Osteocyte (in vitro differentiated cells): Measurements from ENCODE around the gene SH3RF1. TPM values are rescaled to one million over a fixed set of nuclear protein-coding genes. Genes with fewer than 3 reads are reported as not detected.

Source experiments
- DNase-seq: peaks from one replicate; pipeline ENCODE4 v3.0.0; 2021; ENCODE audit warnings: mixed read lengths; ENCODE audit not compliant: unreplicated experiment; ENCODE audit errors: extremely low spot score
- H3K27ac Mint-ChIP-seq: one replicate; pipeline ENCODE4 v1.8.0; 2021; ENCODE audit warnings: mild to moderate bottlenecking, mixed read lengths; ENCODE audit not compliant: unreplicated experiment
- H3K27me3 Mint-ChIP-seq: one replicate; pipeline ENCODE4 v1.8.0; 2021; ENCODE audit warnings: mixed read lengths; ENCODE audit not compliant: unreplicated experiment
- H3K36me3 Mint-ChIP-seq: one replicate; pipeline ENCODE4 v1.8.0; 2021; ENCODE audit warnings: mixed read lengths; ENCODE audit not compliant: unreplicated experiment
- H3K4me1 Mint-ChIP-seq: one replicate; pipeline ENCODE4 v1.8.0; 2021; ENCODE audit warnings: mixed read lengths; ENCODE audit not compliant: unreplicated experiment
- H3K4me3 Mint-ChIP-seq: one replicate; pipeline ENCODE4 v1.8.0; 2021; ENCODE audit warnings: mild to moderate bottlenecking, moderate library complexity, mixed read lengths; ENCODE audit not compliant: unreplicated experiment
- H3K9me3 Mint-ChIP-seq: one replicate; pipeline ENCODE4 v1.8.0; 2021; ENCODE audit warnings: mixed read lengths; ENCODE audit not compliant: unreplicated experiment
- CTCF ChIP-seq: fragments of 200-600 bp; sonication (generic); IDR thresholded peaks from 2 replicates; pipeline ENCODE4 v1.5.0; 2021; ENCODE audit warnings: antibody characterized with exemption, mild to moderate bottlenecking, moderate library complexity
- total RNA-seq: library from RNA; stranded (reverse); gene quantifications from 2 replicates; pipeline ENCODE4 v1.2.1, GENCODE V29; 2021

SH3RF1 gene
- total RNA-seq, 1 donor from 2014 or later, result 31.8 TPM

GRCh38 chr4:169116270-169116901 is 154.4 kb downstream of the SH3RF1 start:
- DNase-seq, result no peak
- Mint-ChIP-seq H3K4me1 (peaks cover 24% of the 10 kb centered on the region), H3K36me3 (peaks cover 59% of the 10 kb centered on the region), H3K4me3 (no peak overlapping the region), H3K9me3 (no peaks in the 10 kb centered on the region), H3K27me3 (no peaks in the 10 kb centered on the region), H3K27ac (peak overlapping the region; percentile 89)
- TF ChIP-seq CTCF, result no peak

- no peak overlapping the region for H3K4me3 Mint-ChIP-seq
- TF ChIP-seq CTCF, result peak; percentile 51
- H3K36me3 Mint-ChIP-seq, result peaks cover 54% of the 10 kb centered on the region
Observed at GRCh38 chr4:169115897-169116254, 154.9 kb downstream of the SH3RF1 start.

GRCh38 chr4:169115144-169115896 is 155.4 kb downstream of the SH3RF1 start:
- peak overlapping the region; percentile 89 for H3K27ac Mint-ChIP-seq
- peaks cover 24% of the 10 kb centered on the region for H3K4me1 Mint-ChIP-seq
- no peaks in the 10 kb centered on the region for H3K27me3 Mint-ChIP-seq
- no peaks in the 10 kb centered on the region for H3K9me3 Mint-ChIP-seq
- no peak for DNase-seq
- no peak for TF ChIP-seq CTCF
- H3K36me3 Mint-ChIP-seq, result peaks cover 53% of the 10 kb centered on the region
- H3K4me3 Mint-ChIP-seq, result no peak overlapping the region

More at GRCh38 chr4:169115897-169116254, 154.9 kb downstream of the SH3RF1 start:
- Mint-ChIP-seq H3K27me3 (no peaks in the 10 kb centered on the region), H3K9me3 (no peaks in the 10 kb centered on the region), H3K4me1 (peaks cover 24% of the 10 kb centered on the region), H3K27ac (peak overlapping the region; percentile 89)
- DNase-seq, result no peak

GRCh38 chr4:169114341-169114974 is 156.3 kb downstream of the SH3RF1 start:
- H3K4me3 Mint-ChIP-seq, result no peak overlapping the region
- peaks cover 24% of the 10 kb centered on the region for H3K4me1 Mint-ChIP-seq
- no peak for DNase-seq
- H3K9me3 Mint-ChIP-seq, result no peaks in the 10 kb centered on the region
- peak overlapping the region; percentile 89 for H3K27ac Mint-ChIP-seq
- peaks cover 56% of the 10 kb centered on the region for H3K36me3 Mint-ChIP-seq
- H3K27me3 Mint-ChIP-seq, result no peaks in the 10 kb centered on the region
- no peak for TF ChIP-seq CTCF

GRCh38 chr4:169110633-169111032 is 160.1 kb downstream of the SH3RF1 start:
- no peaks in the 10 kb centered on the region for H3K9me3 Mint-ChIP-seq
- peaks cover 3% of the 10 kb centered on the region for H3K4me1 Mint-ChIP-seq
- no peak for DNase-seq
- H3K4me3 Mint-ChIP-seq, result no peak overlapping the region
- TF ChIP-seq CTCF, result no peak
- peaks cover 48% of the 10 kb centered on the region for H3K36me3 Mint-ChIP-seq
- H3K27ac Mint-ChIP-seq, result no peak overlapping the region
- no peaks in the 10 kb centered on the region for H3K27me3 Mint-ChIP-seq
